Measurements from ENCODE around the gene KCNJ8.
"Not testable (repeated sequence)": the region's sequence is repeated elsewhere in the genome, so short reads cannot be mapped to it uniquely, and the experiment has no call there.

The KCNJ8 gene

GRCh38 chr12:21774358-21775132, at the start of gene KCNJ8:
TSS of gene KCNJ8 (minus strand) at chr12:21774706. CDS start at chr12:21773616, 1,090 bp downstream.
- DNase-seq = peak; percentile 4

- no peak for DNase-seq
These were observed 49.1 kb upstream of the KCNJ8 start for GRCh38 chr12:21823581-21823980.

- no peak for DNase-seq
These were observed 45.2 kb upstream of the KCNJ8 start for GRCh38 chr12:21819678-21820077.

GRCh38 chr12:21819236-21819635, 44.7 kb upstream of the KCNJ8 start:
- no peak for DNase-seq

GRCh38 chr12:21818627-21819026, 44.1 kb upstream of the KCNJ8 start:
- DNase-seq = no peak

- no peak for DNase-seq
These were observed 41.0 kb upstream of the KCNJ8 start for GRCh38 chr12:21815306-21816062.

GRCh38 chr12:21814814-21815213, 40.3 kb upstream of the KCNJ8 start:
- no peak for DNase-seq

GRCh38 chr12:21814327-21814726, 39.8 kb upstream of the KCNJ8 start:
- no peak for DNase-seq

GRCh38 chr12:21813751-21814150, 39.2 kb upstream of the KCNJ8 start:
- no peak for DNase-seq

GRCh38 chr12:21813125-21813524, 38.6 kb upstream of the KCNJ8 start:
- no peak for DNase-seq

- DNase-seq = not testable (repeated sequence)
These were observed 37.8 kb upstream of the KCNJ8 start for GRCh38 chr12:21812340-21812739.

- DNase-seq = no peak
These were observed 34.6 kb upstream of the KCNJ8 start for GRCh38 chr12:21809100-21809499.

- no peak for DNase-seq
These were observed 31.7 kb upstream of the KCNJ8 start for GRCh38 chr12:21806255-21806654.

GRCh38 chr12:21801522-21802288, 27.2 kb upstream of the KCNJ8 start:
- no peak for DNase-seq

- no peak for DNase-seq
These were observed 25.5 kb upstream of the KCNJ8 start for GRCh38 chr12:21800011-21800410.

- DNase-seq = no peak
These were observed 23.0 kb upstream of the KCNJ8 start for GRCh38 chr12:21797539-21797938.

- no peak for DNase-seq
These were observed 21.3 kb upstream of the KCNJ8 start for GRCh38 chr12:21795648-21796328.

- DNase-seq = not testable (repeated sequence)
These were observed 20.5 kb upstream of the KCNJ8 start for GRCh38 chr12:21794807-21795595.

- not testable (repeated sequence) for DNase-seq
These were observed 15.2 kb upstream of the KCNJ8 start for GRCh38 chr12:21789687-21790086.

- no peak for DNase-seq
These were observed 13.8 kb upstream of the KCNJ8 start for GRCh38 chr12:21788089-21788983.

- no peak for DNase-seq
These were observed 11.6 kb upstream of the KCNJ8 start for GRCh38 chr12:21786041-21786531.

Data from NCI-H2227 treated with DMSO at 0.1 percent for 48 hours (cell line).